GM13976 (cell line): ENCODE results near the gene OPHN1.

Experiments used
- DNase-seq: peaks from one replicate; pipeline ENCODE4 v3.0.0; 2012; ENCODE audit warnings: low spot score
- CTCF ChIP-seq: IDR thresholded peaks from 2 replicates; pipeline ENCODE4 v1.5.1; 2012; ENCODE audit warnings: borderline replicate concordance, mild to moderate bottlenecking; ENCODE audit not compliant: insufficient read depth; ENCODE audit errors: extremely low read depth, missing control alignments, control extremely low read depth
- in situ Hi-C: fragments of 300-500 bp; cut with MboI; formaldehyde crosslinking; loops from one replicate; pipeline ENCODE4 v1.12.0; 2022; ENCODE audit warnings: low sequenced_read_pairs, mixed read lengths, inconsistent platforms; ENCODE audit not compliant: unreplicated experiment

OPHN1 gene

GRCh38 chrX:68114573-68115129 lies 318.6 kb downstream of the OPHN1 start:
- DNase-seq = no peak
- no peak for TF ChIP-seq CTCF
- in situ Hi-C loops = no loop called here

GRCh38 chrX:68113837-68114572 lies 319.3 kb downstream of the OPHN1 start:
- in situ Hi-C loops = no loop called here
- TF ChIP-seq CTCF = no peak
- DNase-seq = no peak

- in situ Hi-C loops = no loop called here
- no peak for DNase-seq
These were observed 321.0 kb downstream of the OPHN1 start for GRCh38 chrX:68112321-68112720.

GRCh38 chrX:68109162-68109561 lies 324.1 kb downstream of the OPHN1 start:
- in situ Hi-C loops = no loop called here
- TF ChIP-seq CTCF = no peak
- no peak for DNase-seq

More at GRCh38 chrX:68112321-68112720, 321.0 kb downstream of the OPHN1 start:
- TF ChIP-seq CTCF = no peak

- TF ChIP-seq CTCF = no peak
- in situ Hi-C loops = no loop called here
- no peak for DNase-seq
These were observed 334.9 kb downstream of the OPHN1 start for GRCh38 chrX:68098431-68098830.

GRCh38 chrX:68090266-68090665 lies 343.0 kb downstream of the OPHN1 start:
- TF ChIP-seq CTCF = no peak
- DNase-seq = no peak
- in situ Hi-C loops = no loop called here
